GM20000 (cell line): ENCODE results near the gene VGLL4.

Experiments used
- DNase-seq: peaks from one replicate; pipeline ENCODE4 v3.0.0; 2012; ENCODE audit warnings: low spot score
- TF ChIP-seq, protein P1 (sequence below): IDR thresholded peaks from 2 replicates; pipeline ENCODE4 v1.5.1; 2012; ENCODE audit warnings: mild to moderate bottlenecking, control low read depth; ENCODE audit errors: extremely low read depth, missing control alignments

VGLL4 gene

DNA sequence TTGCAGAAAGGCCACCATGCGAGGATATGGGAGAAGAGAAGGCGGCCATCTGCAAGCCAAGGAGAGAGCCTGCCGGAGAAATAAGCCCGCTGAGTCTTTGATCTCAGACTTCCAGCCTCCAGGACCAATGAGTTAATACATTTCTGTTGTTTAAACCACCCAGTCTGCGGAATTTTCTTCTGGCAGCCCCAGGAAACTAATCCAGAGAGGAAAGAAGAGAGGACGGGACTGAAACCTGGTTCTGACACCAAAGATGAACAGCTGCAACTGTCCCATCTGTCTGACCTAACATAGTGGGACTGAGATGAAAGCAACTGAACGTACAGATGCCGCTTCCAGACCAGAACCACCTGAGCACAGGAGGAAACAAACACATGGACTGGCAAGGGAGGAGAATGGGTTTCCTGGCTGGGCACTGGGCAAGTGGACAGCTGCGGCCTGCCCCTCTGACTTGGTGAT lies 32.3 kb downstream of the VGLL4 start:
- TF ChIP-seq, protein P1, sequence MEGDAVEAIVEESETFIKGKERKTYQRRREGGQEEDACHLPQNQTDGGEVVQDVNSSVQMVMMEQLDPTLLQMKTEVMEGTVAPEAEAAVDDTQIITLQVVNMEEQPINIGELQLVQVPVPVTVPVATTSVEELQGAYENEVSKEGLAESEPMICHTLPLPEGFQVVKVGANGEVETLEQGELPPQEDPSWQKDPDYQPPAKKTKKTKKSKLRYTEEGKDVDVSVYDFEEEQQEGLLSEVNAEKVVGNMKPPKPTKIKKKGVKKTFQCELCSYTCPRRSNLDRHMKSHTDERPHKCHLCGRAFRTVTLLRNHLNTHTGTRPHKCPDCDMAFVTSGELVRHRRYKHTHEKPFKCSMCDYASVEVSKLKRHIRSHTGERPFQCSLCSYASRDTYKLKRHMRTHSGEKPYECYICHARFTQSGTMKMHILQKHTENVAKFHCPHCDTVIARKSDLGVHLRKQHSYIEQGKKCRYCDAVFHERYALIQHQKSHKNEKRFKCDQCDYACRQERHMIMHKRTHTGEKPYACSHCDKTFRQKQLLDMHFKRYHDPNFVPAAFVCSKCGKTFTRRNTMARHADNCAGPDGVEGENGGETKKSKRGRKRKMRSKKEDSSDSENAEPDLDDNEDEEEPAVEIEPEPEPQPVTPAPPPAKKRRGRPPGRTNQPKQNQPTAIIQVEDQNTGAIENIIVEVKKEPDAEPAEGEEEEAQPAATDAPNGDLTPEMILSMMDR: no peak
- DNase-seq: no peak

DNA sequence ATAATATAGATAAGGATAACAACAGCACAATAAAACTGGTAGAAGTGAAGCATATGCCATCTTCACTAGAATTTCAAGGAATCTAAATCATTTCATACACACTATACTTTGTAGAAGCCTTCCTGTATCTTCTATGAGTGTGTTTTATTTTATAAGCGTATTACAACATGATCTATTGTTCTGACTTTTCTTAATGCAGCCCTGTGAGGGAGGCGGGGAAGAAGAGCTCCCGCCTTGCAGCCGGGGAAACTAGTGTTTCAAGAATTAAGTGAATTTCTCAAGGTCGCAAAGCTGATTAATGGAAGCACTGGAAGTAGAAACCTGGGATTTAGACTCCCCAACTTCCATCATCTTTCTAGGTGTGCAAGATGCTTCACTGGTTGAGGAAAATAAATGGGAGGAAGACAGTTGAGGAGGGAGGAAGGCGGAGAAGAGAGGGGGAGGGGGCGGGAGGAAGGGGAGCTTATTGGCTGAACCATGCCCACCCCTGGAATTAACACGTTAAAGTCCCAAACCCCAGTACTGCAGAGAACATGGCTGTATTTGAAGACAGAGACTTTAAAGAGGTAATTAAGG lies 32.9 kb downstream of the VGLL4 start:
- TF ChIP-seq, protein P1: no peak
- no peak for DNase-seq

DNA sequence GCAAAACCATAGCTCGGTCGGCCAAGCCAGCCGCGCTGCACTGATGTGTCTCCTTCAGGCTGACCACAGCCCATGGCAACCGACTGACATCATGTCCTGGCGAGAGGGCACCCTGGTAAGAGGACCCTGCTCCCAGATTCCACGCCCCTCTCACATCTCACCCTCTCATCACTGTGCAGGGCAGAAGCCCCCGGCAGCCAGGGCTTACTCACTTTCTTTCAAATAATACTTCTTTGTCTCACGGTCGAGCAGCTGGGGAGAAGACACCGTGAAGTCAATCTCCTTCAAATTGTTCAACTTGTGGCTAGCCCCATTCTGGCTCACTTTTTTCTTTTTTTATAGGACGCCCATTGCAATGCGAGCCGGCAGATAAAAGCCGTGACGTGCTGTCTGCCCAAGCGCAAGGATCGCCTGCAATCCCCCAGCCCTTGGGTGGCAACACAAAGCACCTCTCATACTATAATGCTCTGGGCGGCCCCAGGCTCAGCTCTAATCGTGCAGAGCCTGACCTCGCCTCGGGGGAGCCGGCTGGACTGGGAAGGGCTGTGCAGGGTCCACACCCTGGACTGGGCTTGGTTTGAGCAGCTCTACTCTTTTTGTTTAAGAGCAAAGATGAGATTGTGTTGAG lies 33.6 kb downstream of the VGLL4 start:
- no peak for DNase-seq

DNA sequence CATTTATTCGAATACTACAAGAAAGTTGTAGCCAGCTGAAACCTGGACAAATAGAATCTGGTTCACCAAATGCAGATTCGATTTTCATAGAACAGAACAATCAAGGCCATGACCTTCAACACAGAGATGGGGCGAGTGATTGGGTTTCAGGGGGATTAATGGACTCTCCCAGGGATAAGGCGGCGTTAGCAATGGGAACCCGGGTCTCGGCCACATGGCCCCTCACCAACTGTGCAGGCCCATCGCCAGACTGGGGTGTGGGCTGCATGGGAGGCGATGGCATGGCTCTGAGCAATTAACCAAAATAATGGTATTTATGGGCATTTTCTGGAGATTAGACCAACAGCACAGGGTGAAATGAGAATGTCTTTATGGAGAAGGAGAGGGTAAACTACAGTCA lies 34.2 kb downstream of the VGLL4 start:
- TF ChIP-seq, protein P1: no peak
- DNase-seq: no peak

More for the DNA sequence above, 33.6 kb downstream of the VGLL4 start:
- TF ChIP-seq, protein P1: no peak

DNA sequence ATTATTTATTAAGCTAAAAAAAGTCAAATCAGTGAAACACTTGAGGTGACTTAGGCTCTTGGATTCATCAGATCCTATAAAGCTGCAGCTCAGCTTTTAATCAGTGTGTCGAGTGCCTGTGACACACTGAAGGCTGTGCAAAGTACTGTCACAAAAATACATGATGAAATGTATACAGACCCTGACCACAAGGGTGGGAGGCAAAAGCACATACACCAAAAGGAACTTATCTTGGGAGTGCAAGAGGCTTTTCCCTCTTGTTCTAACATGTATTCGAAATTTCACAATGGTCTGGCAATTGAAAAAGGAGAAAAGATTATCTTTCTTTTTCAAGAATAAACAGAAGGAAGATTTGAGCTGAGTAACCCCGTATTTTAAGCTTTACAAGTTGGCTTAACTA lies 35.9 kb downstream of the VGLL4 start:
- no peak for DNase-seq

DNA sequence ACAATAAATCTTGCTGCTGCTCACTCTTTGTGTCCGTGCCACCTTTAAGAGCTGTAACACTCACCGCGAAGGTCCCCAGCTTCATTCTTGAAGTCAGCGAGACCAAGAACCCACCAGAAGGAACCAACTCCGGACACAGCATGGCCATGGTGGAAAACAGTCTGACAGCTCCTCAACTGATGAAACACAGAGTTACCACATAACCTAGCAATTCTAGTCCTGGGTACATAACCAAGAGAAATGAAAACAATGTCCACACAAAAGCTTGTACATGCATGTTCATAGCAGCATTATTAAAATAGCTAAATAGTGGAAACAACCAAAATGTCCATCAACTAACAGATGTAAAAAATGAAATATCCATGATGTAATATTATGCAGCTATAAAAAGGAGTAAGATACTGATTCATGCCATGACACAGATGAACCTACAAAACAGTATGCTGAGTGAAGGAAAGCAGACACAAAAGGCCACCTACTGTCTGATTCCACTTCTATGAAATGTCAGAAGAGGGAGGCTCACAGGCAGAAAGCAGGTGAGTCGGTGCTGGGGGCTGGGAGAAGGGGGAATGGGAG lies 36.8 kb downstream of the VGLL4 start:
- TF ChIP-seq, protein P1: no peak
- DNase-seq: no peak

More for the DNA sequence above, 35.9 kb downstream of the VGLL4 start:
- TF ChIP-seq, protein P1: no peak

DNA sequence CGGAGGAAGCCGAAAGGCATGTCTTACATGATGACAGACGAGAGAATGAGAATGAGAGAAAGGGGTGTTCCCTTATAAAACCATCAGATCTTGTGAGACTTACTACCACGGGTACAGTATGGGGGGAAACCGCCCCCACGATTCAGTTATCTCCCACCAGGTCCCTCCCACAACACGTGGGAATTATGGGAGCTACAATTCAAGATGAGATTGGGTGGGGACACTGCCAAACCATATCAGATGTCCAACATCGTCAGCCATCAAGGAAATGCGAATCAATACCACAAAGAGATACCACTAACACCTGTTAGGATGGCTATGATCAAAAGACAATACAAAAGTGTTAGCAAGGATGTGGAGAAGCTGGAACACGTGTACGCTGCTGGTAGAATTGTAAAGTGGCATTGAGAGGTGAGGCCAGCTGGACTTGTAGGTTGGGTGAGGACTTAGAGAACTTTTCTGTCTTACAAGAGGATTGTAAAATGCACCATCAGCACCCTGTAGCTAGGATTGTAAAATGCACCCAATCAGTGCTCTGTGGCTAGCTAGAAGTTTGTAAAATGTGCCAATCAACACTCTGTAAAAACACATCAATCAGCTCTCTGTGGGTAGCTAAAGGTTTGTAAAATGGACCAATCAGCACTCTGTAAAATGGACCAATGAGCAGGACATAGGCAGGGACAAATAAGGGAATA lies 37.5 kb downstream of the VGLL4 start:
- DNase-seq: no peak
- TF ChIP-seq, protein P1: no peak
